Measurements from ENCODE around the gene TTC13. TPM values are rescaled to one million over a fixed set of nuclear protein-coding genes. Genes with fewer than 3 reads are reported as not detected.
A peak's percentile ranks its signal among the peaks of the same experiment; 100 is the strongest.

Gene TTC13
- total and polyA plus RNA-seq, 2 of the 13 experiments (the other 11 are each of a cell fraction or from before 2014, with no cell fraction given), result 5.8 to 15.9 TPM

DNA sequence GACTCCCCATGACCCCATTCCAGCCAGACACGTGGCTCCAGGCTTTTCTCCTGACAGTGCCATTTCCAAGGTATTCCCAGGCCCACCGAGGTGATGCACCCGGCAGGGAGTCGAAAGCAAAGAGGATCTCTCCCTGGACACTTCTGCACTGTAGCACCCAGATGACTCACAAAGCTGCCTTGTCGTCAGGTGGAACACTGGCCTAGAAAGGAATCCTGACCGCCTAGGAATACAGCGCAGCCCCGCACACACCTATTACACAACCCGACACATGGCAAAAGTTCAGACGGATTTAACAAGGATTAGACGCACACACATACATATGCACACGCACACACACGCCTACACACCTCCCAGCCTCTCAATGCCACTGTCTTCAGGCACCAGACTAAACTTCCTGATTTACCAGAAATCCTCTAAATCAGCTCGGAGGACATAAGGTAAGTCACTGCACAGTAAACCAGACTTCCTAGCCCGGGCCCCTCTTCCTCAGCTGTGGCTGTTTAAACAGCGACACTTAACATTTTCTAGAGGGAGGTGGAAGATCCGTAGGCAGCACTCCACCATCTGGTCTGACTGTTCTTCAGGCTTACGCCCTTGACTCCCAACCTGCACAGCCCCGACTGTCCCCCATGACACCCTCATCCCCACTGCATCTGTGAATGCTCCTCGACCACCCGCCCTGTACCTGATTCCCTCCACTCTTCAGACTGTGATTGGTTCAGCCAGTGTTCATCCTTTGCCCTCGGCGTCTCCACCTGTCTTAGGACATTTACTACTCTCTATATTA is 48.7 kb upstream of the TTC13 start (continued):
- TF ChIP-seq, protein P1, sequence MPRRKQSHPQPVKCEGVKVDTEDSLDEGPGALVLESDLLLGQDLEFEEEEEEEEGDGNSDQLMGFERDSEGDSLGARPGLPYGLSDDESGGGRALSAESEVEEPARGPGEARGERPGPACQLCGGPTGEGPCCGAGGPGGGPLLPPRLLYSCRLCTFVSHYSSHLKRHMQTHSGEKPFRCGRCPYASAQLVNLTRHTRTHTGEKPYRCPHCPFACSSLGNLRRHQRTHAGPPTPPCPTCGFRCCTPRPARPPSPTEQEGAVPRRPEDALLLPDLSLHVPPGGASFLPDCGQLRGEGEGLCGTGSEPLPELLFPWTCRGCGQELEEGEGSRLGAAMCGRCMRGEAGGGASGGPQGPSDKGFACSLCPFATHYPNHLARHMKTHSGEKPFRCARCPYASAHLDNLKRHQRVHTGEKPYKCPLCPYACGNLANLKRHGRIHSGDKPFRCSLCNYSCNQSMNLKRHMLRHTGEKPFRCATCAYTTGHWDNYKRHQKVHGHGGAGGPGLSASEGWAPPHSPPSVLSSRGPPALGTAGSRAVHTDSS (CRISPR knock-in tag; conservative IDR thresholded peaks at IDR 0.05), result no peak

DNA sequence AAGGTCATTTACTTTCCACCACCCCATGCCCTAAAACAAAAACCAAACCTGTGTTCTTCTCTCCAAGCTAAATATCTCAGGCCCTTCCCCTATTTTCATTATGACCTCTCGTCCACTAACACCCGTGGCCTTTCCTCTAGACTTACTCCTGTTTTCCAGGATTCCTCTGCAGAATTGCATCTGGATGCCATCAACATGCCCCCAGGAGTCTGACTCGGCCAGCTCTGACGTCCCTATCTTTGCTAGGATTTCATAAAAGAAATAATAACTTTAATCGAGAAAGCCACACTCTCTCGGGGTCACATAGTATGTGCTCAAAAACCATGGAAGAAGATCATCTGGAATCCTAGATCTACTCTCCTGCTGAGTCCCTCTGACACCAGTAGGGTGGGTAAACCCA is 47.9 kb upstream of the TTC13 start:
- CTCF ChIA-PET (ENCODE audit: low intra/inter-chr PET ratio, low total read pairs), result no interaction called here
- in situ Hi-C loops (cut with HindIII; ENCODE audit: extremely low pct_ligation_motif_present, low pct_unique_long_range_greater_than_20kb), result no loop called here
- no peak overlapping the region for H3K27ac ChIP-seq (ENCODE audit: extremely low read length, insufficient read depth, low read length)
- TF ChIP-seq KDM6A (CRISPR knock-in tag; IDR thresholded peaks at IDR 0.05; ENCODE audit: low read depth), result no peak
- TF ChIP-seq HES4 (CRISPR knock-in tag; IDR thresholded peaks at IDR 0.05; ENCODE audit: borderline replicate concordance), result no peak
- TF ChIP-seq, protein P2, sequence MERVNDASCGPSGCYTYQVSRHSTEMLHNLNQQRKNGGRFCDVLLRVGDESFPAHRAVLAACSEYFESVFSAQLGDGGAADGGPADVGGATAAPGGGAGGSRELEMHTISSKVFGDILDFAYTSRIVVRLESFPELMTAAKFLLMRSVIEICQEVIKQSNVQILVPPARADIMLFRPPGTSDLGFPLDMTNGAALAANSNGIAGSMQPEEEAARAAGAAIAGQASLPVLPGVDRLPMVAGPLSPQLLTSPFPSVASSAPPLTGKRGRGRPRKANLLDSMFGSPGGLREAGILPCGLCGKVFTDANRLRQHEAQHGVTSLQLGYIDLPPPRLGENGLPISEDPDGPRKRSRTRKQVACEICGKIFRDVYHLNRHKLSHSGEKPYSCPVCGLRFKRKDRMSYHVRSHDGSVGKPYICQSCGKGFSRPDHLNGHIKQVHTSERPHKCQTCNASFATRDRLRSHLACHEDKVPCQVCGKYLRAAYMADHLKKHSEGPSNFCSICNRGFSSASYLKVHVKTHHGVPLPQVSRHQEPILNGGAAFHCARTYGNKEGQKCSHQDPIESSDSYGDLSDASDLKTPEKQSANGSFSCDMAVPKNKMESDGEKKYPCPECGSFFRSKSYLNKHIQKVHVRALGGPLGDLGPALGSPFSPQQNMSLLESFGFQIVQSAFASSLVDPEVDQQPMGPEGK (CRISPR knock-in tag; IDR thresholded peaks at IDR 0.05), result no peak
- TF ChIP-seq GABPA (IDR thresholded peaks at IDR 0.05; ENCODE audit: low read depth, low read length), result no peak
- TF ChIP-seq GABPA (CRISPR knock-in tag; IDR thresholded peaks at IDR 0.05; ENCODE audit: low read depth), result no peak
- TF ChIP-seq ZNF562 (CRISPR knock-in tag; IDR thresholded peaks at IDR 0.05; ENCODE audit: borderline replicate concordance), result no peak
- TF ChIP-seq, protein P3, sequence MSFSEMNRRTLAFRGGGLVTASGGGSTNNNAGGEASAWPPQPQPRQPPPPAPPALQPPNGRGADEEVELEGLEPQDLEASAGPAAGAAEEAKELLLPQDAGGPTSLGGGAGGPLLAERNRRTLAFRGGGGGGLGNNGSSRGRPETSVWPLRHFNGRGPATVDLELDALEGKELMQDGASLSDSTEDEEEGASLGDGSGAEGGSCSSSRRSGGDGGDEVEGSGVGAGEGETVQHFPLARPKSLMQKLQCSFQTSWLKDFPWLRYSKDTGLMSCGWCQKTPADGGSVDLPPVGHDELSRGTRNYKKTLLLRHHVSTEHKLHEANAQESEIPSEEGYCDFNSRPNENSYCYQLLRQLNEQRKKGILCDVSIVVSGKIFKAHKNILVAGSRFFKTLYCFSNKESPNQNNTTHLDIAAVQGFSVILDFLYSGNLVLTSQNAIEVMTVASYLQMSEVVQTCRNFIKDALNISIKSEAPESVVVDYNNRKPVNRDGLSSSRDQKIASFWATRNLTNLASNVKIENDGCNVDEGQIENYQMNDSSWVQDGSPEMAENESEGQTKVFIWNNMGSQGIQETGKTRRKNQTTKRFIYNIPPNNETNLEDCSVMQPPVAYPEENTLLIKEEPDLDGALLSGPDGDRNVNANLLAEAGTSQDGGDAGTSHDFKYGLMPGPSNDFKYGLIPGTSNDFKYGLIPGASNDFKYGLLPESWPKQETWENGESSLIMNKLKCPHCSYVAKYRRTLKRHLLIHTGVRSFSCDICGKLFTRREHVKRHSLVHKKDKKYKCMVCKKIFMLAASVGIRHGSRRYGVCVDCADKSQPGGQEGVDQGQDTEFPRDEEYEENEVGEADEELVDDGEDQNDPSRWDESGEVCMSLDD (CRISPR knock-in tag; IDR thresholded peaks at IDR 0.05; ENCODE audit: borderline replicate concordance), result no peak
- TF ChIP-seq TMF1 (CRISPR knock-in tag; IDR thresholded peaks at IDR 0.05; ENCODE audit: low read depth), result no peak
- TF ChIP-seq HDAC2 (CRISPR knock-in tag; IDR thresholded peaks at IDR 0.05), result no peak
- TF ChIP-seq, protein P4, sequence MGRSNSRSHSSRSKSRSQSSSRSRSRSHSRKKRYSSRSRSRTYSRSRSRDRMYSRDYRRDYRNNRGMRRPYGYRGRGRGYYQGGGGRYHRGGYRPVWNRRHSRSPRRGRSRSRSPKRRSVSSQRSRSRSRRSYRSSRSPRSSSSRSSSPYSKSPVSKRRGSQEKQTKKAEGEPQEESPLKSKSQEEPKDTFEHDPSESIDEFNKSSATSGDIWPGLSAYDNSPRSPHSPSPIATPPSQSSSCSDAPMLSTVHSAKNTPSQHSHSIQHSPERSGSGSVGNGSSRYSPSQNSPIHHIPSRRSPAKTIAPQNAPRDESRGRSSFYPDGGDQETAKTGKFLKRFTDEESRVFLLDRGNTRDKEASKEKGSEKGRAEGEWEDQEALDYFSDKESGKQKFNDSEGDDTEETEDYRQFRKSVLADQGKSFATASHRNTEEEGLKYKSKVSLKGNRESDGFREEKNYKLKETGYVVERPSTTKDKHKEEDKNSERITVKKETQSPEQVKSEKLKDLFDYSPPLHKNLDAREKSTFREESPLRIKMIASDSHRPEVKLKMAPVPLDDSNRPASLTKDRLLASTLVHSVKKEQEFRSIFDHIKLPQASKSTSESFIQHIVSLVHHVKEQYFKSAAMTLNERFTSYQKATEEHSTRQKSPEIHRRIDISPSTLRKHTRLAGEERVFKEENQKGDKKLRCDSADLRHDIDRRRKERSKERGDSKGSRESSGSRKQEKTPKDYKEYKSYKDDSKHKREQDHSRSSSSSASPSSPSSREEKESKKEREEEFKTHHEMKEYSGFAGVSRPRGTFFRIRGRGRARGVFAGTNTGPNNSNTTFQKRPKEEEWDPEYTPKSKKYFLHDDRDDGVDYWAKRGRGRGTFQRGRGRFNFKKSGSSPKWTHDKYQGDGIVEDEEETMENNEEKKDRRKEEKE (IDR thresholded peaks at IDR 0.05), result no peak

More for the DNA sequence above, 47.9 kb upstream of the TTC13 start:
- Histone ChIP-seq H3K36me3 (replicated peaks in 1 of 2; ENCODE audit: control insufficient read depth in 1 of 2, insufficient read depth in 2 of 2, low read length in 2 of 2) (no peaks in the 10 kb centered on the region), H4K20me1 (ENCODE audit: insufficient read depth, low read length) (no peaks in the 10 kb centered on the region), H3K9me3 (ENCODE audit: low read length) (no peaks in the 10 kb centered on the region), H2AFZ (ENCODE audit: low read length) (no peak overlapping the region), H3K4me1 (ENCODE audit: insufficient read depth, low read length) (0 out of 2 replicates have a peak, but pooled peaks cover 6% of the 10 kb centered on the region), H3K79me2 (ENCODE audit: insufficient read depth, low read length) (no peaks in the 10 kb centered on the region), H3K9ac (ENCODE audit: insufficient read depth, low read depth, low read length) (no peak overlapping the region), H3K27me3 (ENCODE audit: control insufficient read depth in 1 of 2, insufficient read depth in 2 of 2, low read length in 2 of 2) (peaks cover 0 to 3% of the 10 kb centered on the region in 2 experiments; a peak in 1 of 5 replicates), H3K4me3 (replicated peaks in 1 of 3; ENCODE audit: insufficient read depth in 1 of 3, low read depth in 2 of 3, low read length in 3 of 3) (no peak overlapping the region), H3K4me2 (ENCODE audit: low read depth, low read length) (0 out of 2 replicates have a peak overlapping the region, but pooled peaks have one; percentile 44)
- 34% methylated on average over 6 of the region's 6 CpGs for WGBS (ENCODE audit: low lambda C conversion rate)
- FAIRE-seq (no peak), ATAC-seq (no peak), DNase-seq (ENCODE audit: low spot score) (no peak)
- intact Hi-C loops (cut with micrococcal nuclease; ENCODE audit: unreplicated experiment), result no loop called here
- POLR2A ChIA-PET, result no interaction called here
- no TSS peak for BruUV-seq (replicated peaks)
